ENCODE results near the gene ACTMAP. TPM values are rescaled to one million over a fixed set of nuclear protein-coding genes. Genes with fewer than 3 reads are reported as not detected.

ACTMAP gene
- total RNA-seq, 3 donors from 2014 or later (not counting 1 experiment from before 2014, with no cell fraction given): 5.9 to 9.6 (median 8.2) TPM

- intact Hi-C loops (cut with micrococcal nuclease): no loop called here
- 87% methylated on average over 17 of the region's 17 CpGs for WGBS (ENCODE audit: insufficient coverage)
- H3K4me1 Mint-ChIP-seq: peaks cover 8 to 28% of the 10 kb centered on the region in 2 donors
- no peak overlapping the region for H3K4me3 ChIP-seq (ENCODE audit: low read length)
- peak overlapping the region in 1 of 2 donors; percentile 73 for H3K27ac Mint-ChIP-seq
- H3K27ac ChIP-seq (ENCODE audit: low read length): no peak overlapping the region
- peaks cover 20% of the 10 kb centered on the region for H3K4me1 ChIP-seq (ENCODE audit: control insufficient read depth, insufficient read depth, low read length)
- ATAC-seq: no peak
- H3K9me3 ChIP-seq (ENCODE audit: control insufficient read depth, insufficient read depth, low read length): no peaks in the 10 kb centered on the region
- TF ChIP-seq CTCF (IDR thresholded peaks at IDR 0.05): no peak
- no peaks in the 10 kb centered on the region for H3K9me3 Mint-ChIP-seq
- peaks cover 75% of the 10 kb centered on the region for H3K36me3 ChIP-seq (ENCODE audit: control insufficient read depth, insufficient read depth, low read length)
- DNase-seq: no peak
- H3K27me3 ChIP-seq (ENCODE audit: control insufficient read depth, insufficient read depth, low read length): no peaks in the 10 kb centered on the region
- peaks cover 30% of the 10 kb centered on the region for H3K36me3 Mint-ChIP-seq
- no peaks in the 10 kb centered on the region for H3K27me3 Mint-ChIP-seq (ENCODE audit: low read depth in 2 of 2)
- H3K4me3 Mint-ChIP-seq: no peak overlapping the region
Observed at GRCh38 chr19:40762754-40763470, 12.6 kb upstream of the ACTMAP start.

- Histone ChIP-seq H3K4me1 (ENCODE audit: control insufficient read depth, insufficient read depth, low read length) (peaks cover 32% of the 10 kb centered on the region), H3K27ac (ENCODE audit: low read length) (no peak overlapping the region), H3K4me3 (ENCODE audit: low read length) (no peak overlapping the region), H3K36me3 (ENCODE audit: control insufficient read depth, insufficient read depth, low read length) (peaks cover 67% of the 10 kb centered on the region), H3K9me3 (ENCODE audit: control insufficient read depth, insufficient read depth, low read length) (no peaks in the 10 kb centered on the region), H3K27me3 (ENCODE audit: control insufficient read depth, insufficient read depth, low read length) (no peaks in the 10 kb centered on the region)
- Mint-ChIP-seq H3K27ac (no peak overlapping the region), H3K4me3 (no peak overlapping the region), H3K4me1 (peaks cover 31 to 37% of the 10 kb centered on the region in 2 donors), H3K27me3 (ENCODE audit: low read depth in 2 of 2) (no peaks in the 10 kb centered on the region), H3K36me3 (peaks cover 27% of the 10 kb centered on the region), H3K9me3 (no peaks in the 10 kb centered on the region)
- WGBS (ENCODE audit: insufficient coverage): over 99% methylated on average over 9 of the region's 13 CpGs
- ATAC-seq (no peak), DNase-seq (no peak)
- TF ChIP-seq CTCF (IDR thresholded peaks at IDR 0.05): no peak
- intact Hi-C loops (cut with micrococcal nuclease): no loop called here
Observed at GRCh38 chr19:40759352-40759751, 9.1 kb upstream of the ACTMAP start.

- Mint-ChIP-seq H3K9me3 (no peaks in the 10 kb centered on the region), H3K27me3 (ENCODE audit: low read depth in 2 of 2) (no peaks in the 10 kb centered on the region), H3K27ac (peak overlapping the region in 1 of 2 donors; percentile 31), H3K36me3 (peaks cover 18% of the 10 kb centered on the region), H3K4me1 (peaks cover 27 to 32% of the 10 kb centered on the region in 2 donors), H3K4me3 (no peak overlapping the region)
- no peak for TF ChIP-seq CTCF (IDR thresholded peaks at IDR 0.05)
- H3K27ac ChIP-seq (ENCODE audit: low read length): no peak overlapping the region
- H3K4me3 ChIP-seq (ENCODE audit: low read length): no peak overlapping the region
- peaks cover 39% of the 10 kb centered on the region for H3K4me1 ChIP-seq (ENCODE audit: control insufficient read depth, insufficient read depth, low read length)
- intact Hi-C loops (cut with micrococcal nuclease): no loop called here
- 98% methylated on average over 3 of the region's 3 CpGs for WGBS (ENCODE audit: insufficient coverage)
- peaks cover 58% of the 10 kb centered on the region for H3K36me3 ChIP-seq (ENCODE audit: control insufficient read depth, insufficient read depth, low read length)
- H3K27me3 ChIP-seq (ENCODE audit: control insufficient read depth, insufficient read depth, low read length): no peaks in the 10 kb centered on the region
- H3K9me3 ChIP-seq (ENCODE audit: control insufficient read depth, insufficient read depth, low read length): no peaks in the 10 kb centered on the region
- ATAC-seq: no peak
- no peak for DNase-seq
Observed at GRCh38 chr19:40758491-40758890, 8.2 kb upstream of the ACTMAP start.
